Urinary bladder (tissue), 4 donors: ENCODE data around the gene POLR1D. TPM values are rescaled to one million over a fixed set of nuclear protein-coding genes. Genes with fewer than 3 reads are reported as not detected.

ENCODE experiments used
- DNase-seq: peaks from one replicate; pipeline ENCODE4 v3.0.0-alpha.2; 2015; ENCODE audit errors: extremely low spot score
- H3K27ac ChIP-seq: one replicate; pipeline ENCODE4 v1.5.1; 2013; ENCODE audit warnings: low read depth, mild to moderate bottlenecking, moderate library complexity
- H3K36me3 ChIP-seq: one replicate; pipeline ENCODE4 v1.6.1; 2013; ENCODE audit warnings: mild to moderate bottlenecking, moderate library complexity; ENCODE audit not compliant: insufficient read depth
- H3K4me1 ChIP-seq: one replicate; pipeline ENCODE4 v1.6.1; 2013; ENCODE audit warnings: mild to moderate bottlenecking, moderate library complexity; ENCODE audit not compliant: insufficient read depth
- H3K4me3 ChIP-seq: one replicate; pipeline ENCODE4 v1.5.1; 2013; ENCODE audit warnings: low read depth, low read length
- WGBS: extraction: QIAGEN DNeasy Blood & Tissue Kit; methylation state at CpG from one replicate; pipeline ENCODE4 v1.1.7; 2013; 5-methylcytosine and 5-hydroxymethylcytosine counted together
- polyA plus RNA-seq: library from polyadenylated mRNA; stranded (reverse); fragments of 200-250 nt; gene quantifications from one replicate; pipeline ENCODE4 v1.2.3, GENCODE V29; 2013
- total RNA-seq: library from RNA; depleted of rRNA; stranded (reverse); fragments of >200 nt; gene quantifications from one replicate; pipeline ENCODE4 v1.2.3, GENCODE V29; 2014
- donor health status: healthy with polysubstance abuse.
- donor health status: healthy.

Gene POLR1D
- total and polyA plus RNA-seq, 2 donors, result 64.5 to 132 TPM

DNA sequence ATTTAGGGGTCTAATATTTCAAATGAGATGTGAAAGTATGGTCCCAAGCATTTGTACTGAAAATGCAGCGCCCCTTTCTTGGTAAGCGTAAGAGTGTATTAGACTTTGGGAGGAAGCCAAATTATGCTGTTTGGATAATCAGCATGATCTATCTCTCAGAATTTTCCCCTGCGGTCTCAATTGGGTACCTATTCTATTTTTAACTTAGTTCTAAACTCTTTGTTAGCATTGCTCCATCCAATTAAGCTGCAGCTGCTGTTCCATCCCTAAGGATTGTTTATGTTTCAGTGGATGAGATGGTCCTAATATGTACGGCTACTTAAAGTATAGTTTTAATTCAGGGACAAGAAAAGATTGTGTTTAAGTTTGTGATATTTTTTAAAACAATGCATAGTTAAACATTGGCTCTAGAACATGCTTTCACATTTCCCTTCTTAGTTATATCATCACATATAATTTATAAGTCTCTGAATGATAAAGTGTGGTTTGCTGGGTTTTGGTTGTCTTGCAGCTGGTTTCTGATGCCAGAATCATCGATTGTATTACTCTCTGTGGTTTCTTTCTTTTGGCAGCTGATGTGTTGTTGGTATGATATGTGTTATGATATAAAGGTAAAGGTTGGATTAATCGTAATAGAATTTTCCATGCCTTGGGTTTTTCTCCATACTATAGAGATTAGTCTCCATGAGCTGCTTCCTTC, 15.0 kb downstream of the POLR1D start:
- peak overlapping the region; percentile 10 for H3K27ac ChIP-seq
- WGBS, result 43% methylated on average over 6 of the region's 6 CpGs
- no peak overlapping the region for H3K4me3 ChIP-seq
- DNase-seq, result no peak
- no peaks in the 10 kb centered on the region for H3K4me1 ChIP-seq
- no peaks in the 10 kb centered on the region for H3K36me3 ChIP-seq

DNA sequence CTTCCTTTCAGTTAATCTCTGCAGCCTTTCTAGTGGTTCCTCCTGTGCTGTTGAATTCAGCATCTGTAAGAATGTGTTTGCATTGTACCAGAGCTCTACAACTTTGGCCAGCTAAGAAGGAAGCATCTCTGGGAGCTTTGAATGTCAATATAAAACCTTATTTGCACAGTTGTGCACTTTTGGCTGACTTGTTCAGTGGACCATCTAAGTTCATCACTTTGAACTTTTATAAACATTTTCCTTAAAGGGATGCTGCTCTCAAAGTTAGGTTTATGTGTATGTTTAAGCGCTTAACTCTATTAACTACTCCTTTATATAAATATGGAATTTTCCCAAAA, 15.6 kb downstream of the POLR1D start:
- H3K4me1 ChIP-seq, result no peaks in the 10 kb centered on the region
- 80% methylated on average over 1 of the region's 1 CpG for WGBS
- no peak overlapping the region for H3K4me3 ChIP-seq

DNA sequence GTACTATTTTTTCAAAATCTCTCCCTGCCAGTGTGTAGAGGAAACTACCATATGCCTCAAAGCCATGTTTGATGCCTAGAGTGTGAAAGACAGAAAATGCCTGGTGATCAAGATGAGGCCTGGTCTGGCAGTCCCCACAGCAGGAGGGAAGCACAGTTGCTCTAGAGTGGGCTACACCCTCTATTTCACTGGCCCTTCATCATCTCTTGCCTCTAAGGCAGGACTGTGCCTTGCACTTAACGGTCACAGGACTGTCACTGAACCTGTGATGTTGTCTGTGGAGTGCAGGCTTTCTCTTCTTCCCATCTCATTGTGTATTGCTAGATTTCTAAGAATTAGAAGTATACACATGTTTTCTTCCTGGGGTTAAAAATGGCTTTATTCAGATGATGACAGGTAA, 16.3 kb downstream of the POLR1D start:
- Histone ChIP-seq H3K4me1 (no peaks in the 10 kb centered on the region), H3K27ac (peak overlapping the region; percentile 48), H3K4me3 (no peak overlapping the region), H3K36me3 (no peaks in the 10 kb centered on the region)
- WGBS, result 80% methylated on average over 1 of the region's 1 CpG
- no peak for DNase-seq

More for the DNA sequence above, 15.6 kb downstream of the POLR1D start:
- Histone ChIP-seq H3K36me3 (no peaks in the 10 kb centered on the region), H3K27ac (no peak overlapping the region)
- no peak for DNase-seq

DNA sequence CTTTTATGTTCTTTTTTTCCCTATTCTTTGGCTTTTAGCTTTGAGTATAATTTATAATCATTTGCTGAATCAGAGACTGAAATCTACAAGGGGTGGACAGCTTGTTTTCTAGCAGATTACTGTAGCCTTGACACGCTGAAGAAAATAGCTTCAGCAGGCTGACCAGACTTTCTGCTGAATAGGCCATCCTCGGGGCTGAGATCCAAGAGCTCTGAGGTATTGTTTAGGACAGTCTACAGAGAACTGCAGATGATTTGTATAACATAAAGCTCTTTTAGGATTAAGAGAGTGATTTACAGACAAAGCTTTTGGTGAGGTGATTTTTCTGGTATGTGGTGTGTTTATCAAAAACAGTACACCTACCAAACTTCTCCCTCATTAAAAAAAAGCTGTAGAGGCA, 16.8 kb downstream of the POLR1D start:
- no peaks in the 10 kb centered on the region for H3K4me1 ChIP-seq
- no peak for DNase-seq
- 16% methylated on average over 2 of the region's 2 CpGs for WGBS
- H3K27ac ChIP-seq, result no peak overlapping the region
- H3K36me3 ChIP-seq, result no peaks in the 10 kb centered on the region
- no peak overlapping the region for H3K4me3 ChIP-seq

DNA sequence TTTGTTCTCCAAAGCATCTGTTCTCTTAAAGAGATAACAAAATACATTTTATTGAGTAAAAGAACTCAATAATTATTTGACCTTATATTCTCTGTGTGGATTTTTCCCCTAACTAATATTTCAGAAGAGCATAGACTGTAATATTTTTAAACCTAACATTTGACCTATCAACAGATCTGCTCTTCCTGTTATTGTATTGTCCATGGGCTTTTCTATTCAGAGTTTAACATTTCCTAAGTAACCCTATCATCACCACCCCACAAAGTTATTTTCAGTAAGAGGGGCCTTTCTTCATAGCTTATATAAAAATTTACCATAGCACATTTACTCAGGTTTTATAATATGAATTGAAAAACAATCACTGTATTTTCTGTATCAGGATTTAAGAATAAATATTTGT, 17.5 kb downstream of the POLR1D start:
- DNase-seq, result no peak
- Histone ChIP-seq H3K36me3 (no peaks in the 10 kb centered on the region), H3K4me3 (no peak overlapping the region), H3K27ac (no peak overlapping the region), H3K4me1 (no peaks in the 10 kb centered on the region)

- Histone ChIP-seq H3K27ac (no peak overlapping the region), H3K4me1 (no peaks in the 10 kb centered on the region), H3K4me3 (no peak overlapping the region), H3K36me3 (no peaks in the 10 kb centered on the region)
- 83% methylated on average over 4 of the region's 4 CpGs for WGBS
- no peak for DNase-seq
Observed at GRCh38 chr13:27641711-27642502, 20.2 kb downstream of the POLR1D start.

- no peak overlapping the region for H3K27ac ChIP-seq
Observed at GRCh38 chr13:27643334-27644132, 21.8 kb downstream of the POLR1D start.

DNA sequence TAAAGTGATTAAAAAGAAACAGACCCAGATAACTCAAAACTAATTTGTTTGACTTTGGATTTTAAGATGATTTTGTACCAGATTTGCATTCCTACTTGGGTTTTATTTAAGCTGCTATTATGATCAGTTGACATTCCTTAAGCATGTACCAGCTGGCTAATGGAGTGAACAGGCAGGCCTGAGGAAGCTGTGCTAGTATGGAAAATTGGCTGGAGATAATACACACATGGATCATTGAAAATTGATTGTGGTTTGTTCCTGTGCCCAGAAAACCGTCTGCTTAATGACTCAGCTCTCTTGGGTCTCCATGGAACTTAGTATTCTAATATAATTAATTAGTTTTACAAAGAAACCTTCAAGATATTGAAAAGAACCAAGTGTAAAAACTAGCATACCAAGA, 22.6 kb downstream of the POLR1D start:
- no peak for DNase-seq
- peaks cover 2% of the 10 kb centered on the region for H3K36me3 ChIP-seq
- 5% methylated on average over 1 of the region's 1 CpG for WGBS
- H3K4me1 ChIP-seq, result no peaks in the 10 kb centered on the region
- no peak overlapping the region for H3K27ac ChIP-seq
- H3K4me3 ChIP-seq, result no peak overlapping the region

More at GRCh38 chr13:27643334-27644132, 21.8 kb downstream of the POLR1D start:
- DNase-seq, result no peak
- 52% methylated on average over 5 of the region's 5 CpGs for WGBS
- peaks cover 2% of the 10 kb centered on the region for H3K36me3 ChIP-seq
- H3K4me1 ChIP-seq, result no peaks in the 10 kb centered on the region
- H3K4me3 ChIP-seq, result no peak overlapping the region

DNA sequence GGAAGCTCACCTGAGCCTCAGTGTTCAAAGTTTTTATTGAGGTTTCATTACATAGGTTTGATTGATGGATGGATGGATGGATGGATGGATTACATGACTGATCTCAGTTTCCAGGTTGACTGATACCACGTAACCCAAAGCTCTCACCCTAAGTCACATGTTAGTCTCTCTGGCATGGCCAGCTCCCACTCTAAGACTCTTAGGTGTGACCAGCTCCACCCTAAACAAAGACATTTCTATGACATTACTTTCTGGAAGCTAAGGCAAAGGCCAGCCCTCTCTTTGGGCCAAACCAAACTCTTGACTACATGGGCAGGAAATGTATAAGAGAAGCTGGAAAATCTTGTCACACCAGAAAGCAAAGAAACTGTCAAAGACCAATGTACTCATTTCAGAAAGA, 28.6 kb downstream of the POLR1D start:
- 93% methylated on average over 1 of the region's 1 CpG for WGBS
- Histone ChIP-seq H3K27ac (no peak overlapping the region), H3K4me3 (no peak overlapping the region), H3K4me1 (no peaks in the 10 kb centered on the region), H3K36me3 (peaks cover 4% of the 10 kb centered on the region)
- no peak for DNase-seq

- Histone ChIP-seq H3K4me1 (no peaks in the 10 kb centered on the region), H3K27ac (no peak overlapping the region), H3K36me3 (peaks cover 4% of the 10 kb centered on the region), H3K4me3 (no peak overlapping the region)
- WGBS, result 93% methylated on average over 3 of the region's 3 CpGs
- no peak for DNase-seq
Observed at GRCh38 chr13:27654059-27654458, 32.4 kb downstream of the POLR1D start.

GRCh38 chr13:27654816-27655215, 33.1 kb downstream of the POLR1D start:
- 100% methylated on average over 1 of the region's 1 CpG for WGBS
- H3K27ac ChIP-seq, result no peak overlapping the region
- no peak for DNase-seq
- H3K4me1 ChIP-seq, result no peaks in the 10 kb centered on the region
- H3K36me3 ChIP-seq, result peaks cover 3% of the 10 kb centered on the region
- no peak overlapping the region for H3K4me3 ChIP-seq

GRCh38 chr13:27657724-27658123, 36.0 kb downstream of the POLR1D start:
- Histone ChIP-seq H3K27ac (no peak overlapping the region), H3K36me3 (peaks cover 3% of the 10 kb centered on the region), H3K4me1 (no peaks in the 10 kb centered on the region), H3K4me3 (no peak overlapping the region)
- DNase-seq, result no peak
- 80% methylated on average over 2 of the region's 2 CpGs for WGBS

- Histone ChIP-seq H3K4me1 (no peaks in the 10 kb centered on the region), H3K36me3 (peaks cover 3% of the 10 kb centered on the region), H3K4me3 (no peak overlapping the region)
Observed at GRCh38 chr13:27658546-27658945, 36.9 kb downstream of the POLR1D start.

More at GRCh38 chr13:27658546-27658945, 36.9 kb downstream of the POLR1D start:
- no peak overlapping the region for H3K27ac ChIP-seq
- no peak for DNase-seq
